ENCODE results near the gene INPP5A.

INPP5A gene

DNA sequence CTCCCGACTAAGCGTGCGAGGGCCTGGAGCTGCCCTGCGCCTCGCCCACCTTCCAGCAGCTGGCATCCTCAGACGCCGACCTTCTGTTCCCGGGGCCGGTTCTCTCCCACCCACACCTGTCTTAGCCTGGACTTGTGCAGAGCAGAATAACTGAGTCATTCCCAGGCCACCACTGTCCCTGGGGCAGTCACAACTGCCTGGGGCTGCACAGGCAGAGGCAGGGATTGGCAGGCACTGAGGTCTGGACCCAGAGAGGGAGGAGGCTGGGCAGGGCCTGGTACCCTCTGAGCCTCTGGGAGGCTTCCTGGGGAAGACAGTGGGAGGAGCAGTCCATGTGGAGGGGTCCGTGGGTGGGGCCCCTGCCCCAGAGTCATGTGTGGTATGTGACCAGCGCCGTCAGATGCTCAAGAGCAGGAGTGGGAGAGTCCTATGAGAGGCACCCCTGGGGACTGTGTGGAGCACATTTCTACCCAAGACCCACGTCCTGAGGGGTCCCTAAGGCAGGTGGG is 174.1 kb downstream of the INPP5A start:
- Mint-ChIP-seq H3K36me3 (ENCODE audit: low read depth) (peaks cover 9% of the 10 kb centered on the region), H3K4me1 (ENCODE audit: low read depth) (no peaks in the 10 kb centered on the region), H3K4me3 (no peak overlapping the region), H3K27ac (no peak overlapping the region), H3K27me3 (ENCODE audit: low read depth) (no peaks in the 10 kb centered on the region), H3K9me3 (no peaks in the 10 kb centered on the region)
- DNase-seq (ENCODE audit: low spot score), result no peak

DNA sequence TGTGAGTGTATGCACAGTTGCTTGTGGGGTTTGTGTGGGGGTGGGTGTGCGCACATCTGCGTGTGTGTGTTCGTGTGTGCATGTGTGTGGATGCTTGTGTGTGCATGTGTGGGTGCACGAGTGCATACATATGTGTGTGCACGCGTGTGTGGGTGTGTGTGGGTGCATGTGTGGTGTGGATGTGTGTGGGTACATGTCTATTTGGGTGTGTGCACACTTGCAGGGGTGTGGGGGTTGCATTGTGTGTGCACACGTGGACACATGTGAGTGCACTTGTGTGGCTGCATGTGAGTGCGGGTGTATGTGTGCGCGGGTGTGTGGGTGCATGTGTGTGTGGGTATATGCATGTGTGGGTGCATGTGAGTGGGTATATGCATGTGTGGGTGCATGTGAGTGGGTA is 174.7 kb downstream of the INPP5A start:
- H3K27ac Mint-ChIP-seq, result no peak overlapping the region
- no peaks in the 10 kb centered on the region for H3K27me3 Mint-ChIP-seq (ENCODE audit: low read depth)
- H3K4me3 Mint-ChIP-seq, result no peak overlapping the region
- peaks cover 9% of the 10 kb centered on the region for H3K36me3 Mint-ChIP-seq (ENCODE audit: low read depth)
- no peak for DNase-seq (ENCODE audit: low spot score)
- no peaks in the 10 kb centered on the region for H3K4me1 Mint-ChIP-seq (ENCODE audit: low read depth)
- no peaks in the 10 kb centered on the region for H3K9me3 Mint-ChIP-seq

DNA sequence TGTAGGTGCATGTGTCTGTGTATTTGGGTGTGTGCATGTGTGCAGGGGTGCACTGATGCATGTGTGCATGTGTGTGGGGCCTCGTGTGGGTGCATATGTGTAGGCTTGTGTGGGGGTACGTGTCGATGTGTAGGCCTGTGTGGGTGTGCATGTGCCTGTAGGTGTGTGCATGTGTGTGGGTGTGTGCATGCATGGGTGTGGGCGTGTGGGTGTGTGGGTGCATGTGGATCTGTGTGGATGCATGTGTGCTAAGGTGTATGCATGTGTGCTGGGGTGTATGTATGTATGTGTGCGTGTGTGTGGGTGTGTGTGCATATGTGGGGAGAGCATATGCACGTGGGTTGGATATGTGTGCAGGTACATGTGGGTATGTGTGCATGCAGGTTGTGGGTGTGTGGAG is 175.2 kb downstream of the INPP5A start:
- DNase-seq (ENCODE audit: low spot score), result no peak
- Mint-ChIP-seq H3K9me3 (no peaks in the 10 kb centered on the region), H3K36me3 (ENCODE audit: low read depth) (peaks cover 9% of the 10 kb centered on the region), H3K4me1 (ENCODE audit: low read depth) (no peaks in the 10 kb centered on the region), H3K4me3 (no peak overlapping the region), H3K27me3 (ENCODE audit: low read depth) (no peaks in the 10 kb centered on the region), H3K27ac (no peak overlapping the region)

DNA sequence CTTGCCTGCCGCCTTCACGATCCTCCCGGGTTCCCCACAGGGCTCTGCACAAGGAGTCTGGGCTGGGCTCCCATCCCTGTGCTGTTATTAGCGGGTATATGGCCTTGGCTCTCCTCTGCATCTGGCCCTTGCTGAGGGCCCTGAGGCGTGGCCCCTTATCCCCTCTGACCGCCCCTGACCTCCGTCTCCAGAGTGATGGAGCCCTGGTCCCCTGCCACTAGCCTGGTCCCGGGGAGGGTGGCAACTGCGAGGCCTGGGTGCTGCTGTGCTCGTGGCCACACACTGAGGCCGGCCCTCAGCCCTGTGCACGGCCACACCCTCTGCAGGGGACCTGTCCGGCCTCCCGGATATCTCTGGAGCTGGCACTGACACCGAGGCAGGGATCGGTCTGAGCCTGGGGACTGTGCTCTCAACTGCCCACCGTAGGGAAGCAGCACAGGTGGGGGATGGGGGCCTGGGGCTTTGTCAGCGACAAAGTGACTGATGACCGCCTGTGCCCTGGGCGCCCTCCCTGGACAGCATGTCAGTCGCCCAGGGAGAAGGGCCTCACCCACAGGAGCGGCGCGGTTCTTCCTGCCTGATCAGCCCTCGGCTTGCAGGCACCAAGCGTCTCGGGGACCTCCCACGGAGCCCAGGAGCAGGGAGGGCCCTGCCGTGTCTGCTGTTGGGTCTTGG is 176.0 kb downstream of the INPP5A start:
- Mint-ChIP-seq H3K27me3 (ENCODE audit: low read depth) (no peaks in the 10 kb centered on the region), H3K4me1 (ENCODE audit: low read depth) (no peaks in the 10 kb centered on the region), H3K27ac (no peak overlapping the region), H3K36me3 (ENCODE audit: low read depth) (peaks cover 9% of the 10 kb centered on the region), H3K4me3 (no peak overlapping the region), H3K9me3 (no peaks in the 10 kb centered on the region)
- no peak for DNase-seq (ENCODE audit: low spot score)

DNA sequence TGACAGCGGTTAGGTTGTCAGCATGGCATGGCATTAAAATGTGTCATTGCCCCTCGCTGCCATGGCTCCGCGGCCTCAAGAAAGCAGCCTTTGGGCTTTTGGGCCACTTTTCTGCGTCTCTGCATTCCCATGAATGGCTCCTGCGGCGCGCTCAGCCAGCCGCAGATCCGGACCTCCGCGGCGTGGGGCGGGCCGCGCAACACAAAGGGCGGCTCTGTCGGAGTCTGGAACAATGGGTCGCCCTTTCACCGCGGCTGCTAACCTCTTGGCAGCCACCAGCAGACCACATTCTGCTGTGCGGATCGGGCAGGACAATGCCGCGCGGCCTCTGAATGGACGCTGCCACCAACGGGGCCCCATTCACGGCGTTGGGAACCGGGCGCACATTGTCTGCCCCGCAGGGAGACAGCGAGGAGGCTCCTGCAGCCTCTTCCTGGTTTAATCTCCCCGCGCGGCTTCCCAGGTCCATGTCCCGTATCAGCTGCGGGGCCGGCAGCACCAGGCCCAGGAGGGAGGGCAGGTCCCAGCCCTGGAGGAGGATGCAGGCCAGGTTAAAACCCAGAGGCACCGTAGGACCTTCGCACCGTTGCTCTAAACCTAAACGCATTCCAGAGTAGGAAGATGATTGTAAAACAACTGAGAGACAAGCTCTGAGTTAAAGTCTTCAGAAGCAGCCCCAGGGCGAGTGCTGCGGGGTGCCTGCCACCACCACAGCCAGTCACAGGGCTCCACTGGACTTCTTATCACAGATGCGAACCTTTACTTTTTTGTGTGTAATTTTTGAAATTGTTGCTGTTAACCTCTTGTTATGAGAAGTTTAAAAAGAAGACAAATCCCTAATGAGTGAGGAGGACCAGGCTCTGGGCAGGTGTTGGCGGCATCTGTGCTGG is 176.8 kb downstream of the INPP5A start:
- no peaks in the 10 kb centered on the region for H3K4me1 Mint-ChIP-seq (ENCODE audit: low read depth)
- H3K27me3 Mint-ChIP-seq (ENCODE audit: low read depth), result no peaks in the 10 kb centered on the region
- no peak overlapping the region for H3K4me3 Mint-ChIP-seq
- no peak for DNase-seq (ENCODE audit: low spot score)
- peaks cover 9% of the 10 kb centered on the region for H3K36me3 Mint-ChIP-seq (ENCODE audit: low read depth)
- no peaks in the 10 kb centered on the region for H3K9me3 Mint-ChIP-seq
- H3K27ac Mint-ChIP-seq, result no peak overlapping the region

DNA sequence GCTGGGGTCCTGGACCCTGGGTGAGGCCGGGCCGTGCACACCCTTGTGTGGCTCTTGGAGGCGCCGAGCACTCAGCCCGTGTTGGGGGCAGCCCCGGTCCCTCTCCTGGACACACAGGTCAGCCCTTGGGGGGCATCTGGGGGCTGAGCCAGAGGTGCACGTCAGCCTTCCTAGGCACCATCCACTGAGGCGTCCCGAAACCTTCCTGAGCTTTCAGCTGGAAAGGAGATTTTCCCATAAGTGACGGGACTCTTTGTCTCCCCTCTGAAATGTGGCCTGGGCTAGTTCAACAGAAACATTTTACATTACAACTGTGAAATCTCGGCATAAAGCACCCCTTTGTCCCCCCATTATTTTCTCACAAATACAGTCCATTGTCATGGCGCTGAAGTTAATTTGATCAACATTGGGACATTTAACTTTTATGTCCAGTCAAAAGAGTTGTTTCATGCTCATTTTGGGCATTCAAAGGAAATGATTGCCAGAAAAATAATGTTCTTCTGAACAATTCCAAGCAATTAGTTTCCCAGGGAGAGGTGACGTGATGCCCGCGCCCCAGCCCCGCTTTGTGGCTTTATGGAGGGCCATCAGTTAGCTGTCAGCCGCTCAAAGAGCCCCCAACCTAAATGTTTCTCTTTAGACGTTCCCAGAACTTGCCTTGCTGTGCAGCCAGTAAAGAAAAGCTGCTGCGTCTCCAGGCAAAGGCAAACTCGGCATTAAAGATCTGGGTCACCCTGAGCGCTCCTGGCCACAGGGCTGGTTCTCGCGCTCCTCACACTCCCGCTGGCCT is 177.6 kb downstream of the INPP5A start:
- H3K9me3 Mint-ChIP-seq, result no peaks in the 10 kb centered on the region
- no peak for DNase-seq (ENCODE audit: low spot score)
- H3K4me3 Mint-ChIP-seq, result no peak overlapping the region
- peaks cover 9% of the 10 kb centered on the region for H3K36me3 Mint-ChIP-seq (ENCODE audit: low read depth)
- H3K4me1 Mint-ChIP-seq (ENCODE audit: low read depth), result no peaks in the 10 kb centered on the region
- H3K27ac Mint-ChIP-seq, result no peak overlapping the region
- no peaks in the 10 kb centered on the region for H3K27me3 Mint-ChIP-seq (ENCODE audit: low read depth)

DNA sequence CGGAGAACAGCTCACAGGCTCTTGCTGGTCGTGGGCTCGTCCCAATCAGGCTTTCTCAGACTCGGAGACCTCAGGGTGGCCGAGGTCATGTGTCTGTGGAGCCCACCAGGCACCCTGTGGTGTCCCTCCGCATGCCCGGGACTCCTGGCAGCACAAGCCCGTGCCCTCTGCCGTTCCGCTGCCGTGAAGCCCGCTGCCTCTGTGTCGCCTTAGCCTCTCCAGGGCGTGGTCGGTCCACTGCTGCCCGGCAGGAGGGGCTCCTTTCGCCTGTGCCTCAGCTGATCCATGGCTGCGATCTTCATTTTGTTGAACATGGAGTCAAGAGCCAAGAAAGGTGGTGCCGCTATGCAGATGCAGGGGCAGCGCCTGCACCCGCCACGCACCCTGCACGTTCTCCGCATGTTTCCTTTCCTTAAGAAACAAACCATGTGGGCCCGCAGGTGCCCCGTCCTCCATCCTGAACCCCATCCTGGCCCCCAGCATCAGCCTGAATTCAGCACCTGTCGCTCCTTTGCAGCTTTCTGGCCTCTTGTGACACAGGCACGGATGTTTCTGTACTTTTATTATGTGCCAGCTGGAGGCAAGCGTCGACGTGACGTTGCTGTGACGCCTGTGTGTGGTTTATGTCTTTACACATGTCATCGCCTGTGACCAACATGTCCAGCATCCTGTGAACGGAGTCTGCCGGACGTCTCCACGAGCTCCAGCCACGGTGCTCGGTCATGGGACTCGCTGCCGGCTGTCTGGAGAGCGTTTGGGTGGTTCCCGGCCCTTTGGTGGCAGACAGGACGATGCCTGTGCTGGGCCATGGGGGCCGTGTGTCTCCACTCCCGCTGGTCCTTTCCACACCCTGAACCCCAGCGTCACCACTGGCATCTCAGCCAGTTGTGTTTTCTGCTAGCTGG is 178.4 kb downstream of the INPP5A start:
- H3K9me3 Mint-ChIP-seq, result no peaks in the 10 kb centered on the region
- H3K36me3 Mint-ChIP-seq (ENCODE audit: low read depth), result peaks cover 4% of the 10 kb centered on the region
- H3K27me3 Mint-ChIP-seq (ENCODE audit: low read depth), result no peaks in the 10 kb centered on the region
- DNase-seq (ENCODE audit: low spot score), result no peak
- no peaks in the 10 kb centered on the region for H3K4me1 Mint-ChIP-seq (ENCODE audit: low read depth)
- H3K27ac Mint-ChIP-seq, result no peak overlapping the region
- H3K4me3 Mint-ChIP-seq, result no peak overlapping the region

DNA sequence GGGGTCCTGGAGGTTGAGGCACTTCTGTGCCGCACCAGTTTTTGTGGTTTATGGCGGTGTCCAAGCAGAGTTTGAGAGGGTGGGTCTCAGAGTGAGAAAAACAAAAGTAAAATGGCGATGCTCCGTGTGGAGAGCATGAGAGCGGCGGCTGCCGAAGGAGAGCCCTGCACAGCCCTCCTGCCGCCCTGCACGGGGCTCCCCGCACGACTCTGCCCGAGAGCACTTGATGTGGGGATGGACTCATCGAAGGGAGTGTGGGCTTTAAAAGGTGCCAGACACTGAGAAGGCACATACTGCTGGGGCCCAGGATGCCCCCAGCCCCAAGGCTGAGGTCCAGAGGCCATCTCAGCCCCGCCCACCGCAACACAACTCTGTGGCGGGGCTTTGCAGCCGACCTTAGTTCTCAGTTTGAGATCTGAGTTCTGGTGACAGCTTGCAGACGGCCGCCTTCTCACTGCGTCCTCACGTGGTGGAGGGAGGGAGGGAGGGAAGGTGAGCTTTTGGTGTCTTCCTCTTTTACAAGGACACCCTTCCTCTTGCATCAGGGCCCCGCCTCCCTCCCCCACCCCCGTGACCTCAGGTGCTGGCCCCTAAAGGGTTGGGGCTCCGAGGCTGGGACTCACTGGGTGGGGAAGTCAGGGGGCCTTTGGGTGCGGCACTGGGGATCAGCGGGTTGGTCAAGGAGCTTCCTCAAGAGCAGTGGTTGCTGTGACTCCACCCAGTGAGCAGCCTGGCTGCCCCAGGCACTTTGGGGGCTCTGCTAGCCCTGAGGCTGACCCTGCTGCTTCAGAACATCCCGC is 179.3 kb downstream of the INPP5A start:
- Mint-ChIP-seq H3K9me3 (no peaks in the 10 kb centered on the region), H3K4me3 (no peak overlapping the region), H3K27ac (no peak overlapping the region), H3K4me1 (ENCODE audit: low read depth) (no peaks in the 10 kb centered on the region), H3K36me3 (ENCODE audit: low read depth) (peaks cover 4% of the 10 kb centered on the region), H3K27me3 (ENCODE audit: low read depth) (no peaks in the 10 kb centered on the region)
- no peak for DNase-seq (ENCODE audit: low spot score)

DNA sequence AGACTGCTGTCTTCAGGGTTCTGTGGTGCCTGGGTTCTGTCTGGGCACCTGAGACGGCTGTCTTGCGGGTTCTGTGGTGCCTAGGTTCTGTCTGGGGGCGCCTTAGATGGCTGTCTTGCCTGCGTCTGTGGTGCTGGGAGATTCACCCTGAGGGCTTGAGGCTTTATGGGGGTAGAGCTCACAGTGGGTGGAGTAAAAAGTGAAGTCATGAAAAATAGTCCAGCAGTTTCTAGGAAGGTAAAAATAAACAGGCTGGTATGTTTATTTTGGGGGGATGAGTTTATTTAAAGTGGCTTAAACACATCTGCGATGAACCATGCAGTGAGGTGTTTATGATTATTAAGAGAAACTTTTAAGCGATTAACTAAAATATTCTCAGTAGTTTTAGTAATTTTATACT is 184.1 kb downstream of the INPP5A start:
- no peaks in the 10 kb centered on the region for H3K36me3 Mint-ChIP-seq (ENCODE audit: low read depth)
- H3K4me1 Mint-ChIP-seq (ENCODE audit: low read depth), result no peaks in the 10 kb centered on the region
- H3K27ac Mint-ChIP-seq, result no peak overlapping the region

DNA sequence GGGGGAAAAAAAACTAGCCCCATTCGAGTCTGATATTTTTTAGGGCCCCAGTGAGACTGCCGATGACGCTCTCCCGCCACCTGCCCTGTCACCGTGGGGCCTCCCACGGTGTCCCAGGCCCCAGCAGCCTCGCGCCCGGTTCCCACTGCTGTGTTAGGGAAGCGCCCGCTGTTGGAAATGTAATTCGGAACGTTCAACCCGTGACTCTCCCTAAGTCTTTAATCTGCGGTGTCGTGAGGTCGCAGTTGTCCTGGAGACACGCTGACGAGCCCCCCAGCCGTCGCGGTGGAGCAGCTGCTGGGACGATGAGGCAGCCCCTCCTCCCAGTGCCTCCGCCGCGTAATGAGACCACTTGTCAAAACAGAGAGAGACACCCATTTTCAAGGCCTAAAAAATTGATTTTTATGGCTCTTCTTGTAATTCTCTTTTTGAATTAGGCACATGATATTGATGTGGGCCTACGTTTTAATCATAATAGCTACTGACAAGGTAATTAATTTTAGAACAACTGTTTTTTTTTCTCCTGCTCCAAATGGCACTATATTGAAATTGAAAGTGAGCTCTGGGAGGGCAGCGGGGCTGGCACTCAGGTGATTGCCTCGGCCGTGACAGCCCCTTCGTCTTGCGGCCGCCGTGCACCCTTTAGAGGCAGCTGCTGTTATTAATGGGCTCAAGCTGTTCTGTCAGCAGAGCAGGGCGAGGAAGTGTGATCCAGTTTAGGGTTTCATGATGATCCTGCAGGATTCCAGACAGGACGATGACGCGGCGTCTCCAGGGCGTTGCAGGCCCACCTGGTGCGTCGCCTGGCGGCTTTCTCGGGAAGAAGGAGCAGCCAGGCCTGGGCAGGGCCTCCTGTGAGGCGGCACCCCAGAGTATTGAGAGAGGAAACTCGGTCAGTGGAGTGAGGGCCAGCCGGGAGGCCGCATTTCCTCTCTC is 185.1 kb downstream of the INPP5A start:
- Mint-ChIP-seq H3K36me3 (ENCODE audit: low read depth) (no peaks in the 10 kb centered on the region), H3K4me3 (no peak overlapping the region), H3K27me3 (ENCODE audit: low read depth) (no peaks in the 10 kb centered on the region), H3K27ac (no peak overlapping the region), H3K4me1 (ENCODE audit: low read depth) (no peaks in the 10 kb centered on the region), H3K9me3 (no peaks in the 10 kb centered on the region)
- no peak for DNase-seq (ENCODE audit: low spot score)

More for the DNA sequence above, 184.1 kb downstream of the INPP5A start:
- no peaks in the 10 kb centered on the region for H3K27me3 Mint-ChIP-seq (ENCODE audit: low read depth)
- DNase-seq (ENCODE audit: low spot score), result no peak
- no peak overlapping the region for H3K4me3 Mint-ChIP-seq
- no peaks in the 10 kb centered on the region for H3K9me3 Mint-ChIP-seq

DNA sequence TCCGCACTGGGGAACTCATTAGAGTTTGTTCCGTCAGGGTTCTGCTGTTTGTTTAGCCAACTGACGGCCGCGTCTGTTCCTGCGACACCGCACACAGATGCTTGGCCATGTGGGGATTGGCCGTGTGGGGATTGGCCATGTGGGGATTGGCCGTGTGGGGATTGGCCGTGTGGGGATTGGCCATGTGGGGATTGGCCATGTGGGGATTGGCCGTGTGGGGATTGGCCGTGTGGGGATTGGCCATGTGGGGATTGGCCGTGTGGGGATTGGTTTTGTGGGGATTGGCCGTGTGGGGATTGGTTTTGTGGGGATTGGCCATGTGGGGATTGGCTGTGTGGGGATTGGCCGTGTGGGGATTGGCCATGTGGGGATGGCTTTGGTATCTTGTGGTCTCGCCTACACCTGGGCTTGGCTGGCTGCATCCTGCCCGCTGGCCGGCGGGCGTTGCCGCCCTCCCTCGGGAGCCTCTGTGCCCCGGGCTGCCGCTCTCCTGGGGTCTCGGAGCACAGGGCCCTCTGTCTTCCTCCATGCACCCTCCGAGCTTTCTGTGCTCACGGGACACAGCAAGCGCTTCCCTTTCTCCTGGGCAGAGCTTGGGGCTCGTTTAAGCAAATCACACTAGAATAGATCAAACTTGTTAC is 185.9 kb downstream of the INPP5A start:
- no peak overlapping the region for H3K4me3 Mint-ChIP-seq
- H3K9me3 Mint-ChIP-seq, result no peaks in the 10 kb centered on the region
- no peak overlapping the region for H3K27ac Mint-ChIP-seq
- no peak for DNase-seq (ENCODE audit: low spot score)
- H3K27me3 Mint-ChIP-seq (ENCODE audit: low read depth), result no peaks in the 10 kb centered on the region
- no peaks in the 10 kb centered on the region for H3K36me3 Mint-ChIP-seq (ENCODE audit: low read depth)
- H3K4me1 Mint-ChIP-seq (ENCODE audit: low read depth), result no peaks in the 10 kb centered on the region
